Cortex of kidney (tissue), 1 donor: ENCODE measurements around the gene SCG5.

Experiments used
- DNase-seq: peaks from one replicate; lab custom pipeline; 2025; lab: John Stamatoyannopoulos, UW

Gene SCG5

GRCh38 chr15:32723171-32723948 lies 81.8 kb downstream of the SCG5 start:
- DNase-seq, result no peak

GRCh38 chr15:32729700-32730395 lies 88.3 kb downstream of the SCG5 start:
- DNase-seq, result no peak

- no peak for DNase-seq
Measured at GRCh38 chr15:32730677-32731654, 89.5 kb downstream of the SCG5 start.

GRCh38 chr15:32732574-32733157 lies 91.2 kb downstream of the SCG5 start:
- no peak for DNase-seq

- no peak for DNase-seq
Measured at GRCh38 chr15:32733281-32733680, 91.8 kb downstream of the SCG5 start.

GRCh38 chr15:32735989-32736700 lies 94.6 kb downstream of the SCG5 start:
- no peak for DNase-seq

GRCh38 chr15:32736701-32737061 lies 95.2 kb downstream of the SCG5 start:
- no peak for DNase-seq

GRCh38 chr15:32737304-32737703 lies 95.8 kb downstream of the SCG5 start:
- no peak for DNase-seq

GRCh38 chr15:32738666-32739065 lies 97.2 kb downstream of the SCG5 start:
- no peak for DNase-seq

- no peak for DNase-seq
Measured at GRCh38 chr15:32739522-32740063, 98.1 kb downstream of the SCG5 start.

- DNase-seq, result no peak
Measured at GRCh38 chr15:32743411-32744140, 102.1 kb downstream of the SCG5 start.

GRCh38 chr15:32746116-32746857 lies 104.8 kb downstream of the SCG5 start:
- no peak for DNase-seq
